Measurements from ENCODE around the gene CD101.
"Not testable (repeated sequence)": the region's sequence is repeated elsewhere in the genome, so short reads cannot be mapped to it uniquely, and the experiment has no call there.

CD101 gene

DNA sequence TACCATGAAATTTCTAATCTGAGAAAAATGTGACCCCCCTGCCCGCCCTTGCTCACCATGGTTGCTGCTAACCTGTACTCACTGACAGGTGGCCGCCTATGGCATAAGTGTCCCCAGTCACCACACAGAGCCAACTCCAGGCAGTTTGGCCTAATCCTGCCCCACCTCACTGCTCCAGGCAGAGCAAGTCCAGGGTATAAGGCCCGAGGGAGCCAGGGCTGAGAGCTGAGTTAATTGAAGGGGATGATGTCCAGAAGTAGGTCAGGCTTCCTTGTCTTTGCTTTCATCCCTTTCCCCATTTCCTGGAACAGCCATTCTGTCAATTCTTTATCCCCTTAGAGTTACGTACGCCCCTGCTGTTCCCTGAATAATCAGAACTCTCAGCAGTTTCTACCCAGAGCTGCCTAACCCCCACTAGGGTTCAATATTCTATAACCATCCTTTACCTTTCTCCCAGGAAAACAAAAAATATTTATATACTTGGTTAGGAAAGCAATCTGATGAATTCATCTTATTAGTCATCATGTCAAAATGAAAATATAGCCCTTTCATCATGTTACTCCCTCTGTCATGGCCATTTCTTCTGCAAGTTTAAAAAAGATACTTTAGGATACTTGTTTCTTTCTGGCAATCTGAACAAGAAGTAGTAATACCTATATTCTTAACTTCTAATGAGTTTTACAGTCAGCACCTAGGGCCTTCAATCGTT, 29.4 kb upstream of the CD101 start:
- H3K4me3 ChIP-seq (ENCODE audit: low read length): no peak overlapping the region
- TF ChIP-seq ZNF274 (IDR thresholded peaks at IDR 0.05; ENCODE audit: low read depth, low read length): no peak

DNA sequence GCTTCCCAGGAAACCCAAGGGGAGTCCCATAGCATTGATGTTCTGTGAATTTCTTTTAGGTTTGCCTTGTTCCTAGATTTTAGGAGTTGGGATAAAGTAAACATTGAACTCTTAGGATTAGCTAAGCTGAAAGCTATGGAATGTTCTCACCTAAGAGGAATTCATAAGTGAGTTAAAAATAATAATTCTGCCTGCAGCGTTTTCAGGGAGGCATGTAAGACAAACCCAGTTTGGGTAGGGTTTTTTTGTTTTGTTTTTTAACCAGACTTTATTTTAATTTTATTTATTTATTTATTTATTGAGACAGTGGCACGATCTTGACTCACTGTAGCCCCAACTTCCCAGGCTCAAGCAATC, 28.9 kb upstream of the CD101 start:
- TF ChIP-seq ZNF274 (IDR thresholded peaks at IDR 0.05; ENCODE audit: low read depth, low read length): no peak

DNA sequence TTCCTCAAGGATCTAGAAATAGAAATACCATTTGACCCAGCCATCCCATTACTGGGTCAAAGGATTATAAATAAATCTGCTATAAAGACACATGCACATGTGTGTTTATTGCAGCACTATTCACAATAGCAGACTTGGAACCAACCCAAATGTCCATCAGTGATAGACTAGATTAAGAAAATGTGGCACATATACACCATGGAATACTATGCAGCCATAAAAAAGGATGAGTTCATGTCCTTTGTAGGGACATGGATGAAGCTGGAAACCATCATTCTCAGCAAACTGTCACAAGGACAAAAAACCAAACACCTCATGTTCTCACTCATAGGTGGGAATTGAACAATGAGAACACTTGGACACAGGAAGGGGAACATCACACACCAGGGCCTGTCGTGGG, 21.3 kb upstream of the CD101 start:
- not testable (repeated sequence) for H3K4me3 ChIP-seq (ENCODE audit: low read length)

More for the DNA sequence above, 28.9 kb upstream of the CD101 start:
- no peak overlapping the region for H3K4me3 ChIP-seq (ENCODE audit: low read length)

DNA sequence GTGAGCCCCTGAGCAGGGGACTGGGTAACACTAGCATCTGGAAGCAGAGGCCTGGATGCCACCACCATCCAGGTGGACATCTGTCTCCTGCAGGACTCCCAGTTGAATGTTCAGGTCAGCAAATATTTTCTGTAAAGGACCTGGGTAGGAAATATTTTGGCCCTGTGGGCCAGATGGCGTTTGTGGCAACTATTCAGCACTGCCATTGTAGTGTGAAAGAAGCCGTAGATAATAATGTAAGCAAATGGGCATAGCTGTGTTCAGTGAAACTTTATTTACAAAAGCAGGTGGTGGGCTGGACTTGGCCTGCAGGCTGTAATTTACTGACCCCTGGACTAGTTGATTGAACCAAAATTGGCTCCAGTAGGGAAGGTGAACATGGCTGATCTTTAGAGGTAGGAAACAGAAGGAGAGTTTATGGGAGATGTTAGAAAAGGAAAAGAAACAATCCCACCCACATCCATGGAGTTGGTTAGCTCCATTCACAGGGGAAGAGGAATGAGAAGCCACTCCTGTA, 20.0 kb upstream of the CD101 start:
- TF ChIP-seq ZNF274 (IDR thresholded peaks at IDR 0.05; ENCODE audit: low read depth, low read length): no peak
- H3K4me3 ChIP-seq (ENCODE audit: low read length): no peak overlapping the region

DNA sequence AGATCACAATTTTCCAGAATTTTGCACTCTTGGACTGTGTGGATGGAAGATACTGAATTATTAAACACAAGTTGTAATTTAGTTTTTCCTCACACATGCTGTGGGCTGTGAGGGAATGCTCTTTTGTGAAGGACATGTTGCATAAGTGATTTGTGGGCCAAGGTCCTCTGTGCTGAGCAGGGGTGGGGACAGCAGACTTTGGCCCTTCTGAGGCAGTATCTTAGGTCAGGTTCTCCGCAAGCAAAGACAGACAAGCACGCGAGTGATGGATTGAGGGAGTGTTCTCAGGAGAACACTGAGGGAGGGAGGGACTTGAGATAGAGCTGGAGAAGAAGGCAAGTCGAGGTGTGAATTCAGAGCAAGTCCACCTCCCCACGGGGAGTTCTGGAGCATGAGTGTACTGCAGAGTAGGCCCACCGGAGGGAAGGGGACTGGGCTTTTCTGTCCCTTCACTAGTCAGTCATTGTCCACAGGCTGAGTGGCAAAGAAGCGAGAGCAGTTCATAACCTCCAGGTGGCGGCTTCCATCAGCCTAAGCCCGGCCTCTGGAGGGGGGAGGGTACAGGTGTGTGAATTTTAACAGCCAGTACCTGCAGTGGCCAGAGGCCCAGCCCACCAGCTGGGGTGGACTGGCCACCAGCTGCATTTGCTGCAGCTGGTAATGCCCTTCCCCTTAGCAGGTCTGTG, 19.1 kb upstream of the CD101 start:
- TF ChIP-seq ZNF274 (IDR thresholded peaks at IDR 0.05; ENCODE audit: low read depth, low read length): no peak
- H3K4me3 ChIP-seq (ENCODE audit: low read length): no peak overlapping the region

DNA sequence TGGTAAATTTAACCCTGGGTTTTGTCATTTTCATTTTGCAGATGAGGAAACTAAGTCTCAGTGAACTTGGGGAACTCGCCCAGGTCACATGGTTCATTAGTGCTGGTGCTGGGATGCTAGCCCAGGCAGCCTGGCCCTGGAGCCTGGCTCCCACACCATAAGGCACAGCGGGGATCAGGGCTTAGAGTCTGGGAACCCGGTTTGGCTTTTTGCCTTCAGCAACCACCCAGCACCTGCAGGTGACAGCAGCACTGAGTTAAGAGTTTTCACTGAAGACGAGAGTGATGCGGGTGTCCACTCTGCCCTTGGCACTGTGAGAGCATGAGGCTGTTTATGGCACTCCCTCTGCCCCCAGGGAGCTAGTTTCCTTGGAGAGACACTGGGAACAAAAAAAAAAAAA, 18.4 kb upstream of the CD101 start:
- H3K4me3 ChIP-seq (ENCODE audit: low read length): no peak overlapping the region
- TF ChIP-seq ZNF274 (IDR thresholded peaks at IDR 0.05; ENCODE audit: low read depth, low read length): no peak

DNA sequence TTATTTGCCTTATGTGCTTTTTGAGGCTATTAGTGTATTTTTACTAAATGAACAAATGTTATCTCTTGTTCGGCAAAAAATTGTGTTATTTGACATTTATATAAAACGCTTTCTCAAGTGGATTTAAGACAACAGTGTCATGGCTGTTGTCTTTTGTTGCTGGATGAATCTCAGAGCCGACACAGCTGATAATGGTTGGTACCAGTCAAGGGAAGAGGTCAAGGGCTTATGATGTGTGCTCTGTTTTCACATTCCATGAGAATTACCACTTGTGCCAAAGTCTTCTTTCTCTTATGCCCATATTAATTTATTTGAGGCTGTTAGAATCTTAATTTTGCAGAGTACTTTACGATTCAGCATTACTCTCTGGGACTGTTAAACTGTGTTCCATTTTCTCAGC, 17.9 kb upstream of the CD101 start:
- TF ChIP-seq ZNF274 (IDR thresholded peaks at IDR 0.05; ENCODE audit: low read depth, low read length): no peak
- no peak overlapping the region for H3K4me3 ChIP-seq (ENCODE audit: low read length)

DNA sequence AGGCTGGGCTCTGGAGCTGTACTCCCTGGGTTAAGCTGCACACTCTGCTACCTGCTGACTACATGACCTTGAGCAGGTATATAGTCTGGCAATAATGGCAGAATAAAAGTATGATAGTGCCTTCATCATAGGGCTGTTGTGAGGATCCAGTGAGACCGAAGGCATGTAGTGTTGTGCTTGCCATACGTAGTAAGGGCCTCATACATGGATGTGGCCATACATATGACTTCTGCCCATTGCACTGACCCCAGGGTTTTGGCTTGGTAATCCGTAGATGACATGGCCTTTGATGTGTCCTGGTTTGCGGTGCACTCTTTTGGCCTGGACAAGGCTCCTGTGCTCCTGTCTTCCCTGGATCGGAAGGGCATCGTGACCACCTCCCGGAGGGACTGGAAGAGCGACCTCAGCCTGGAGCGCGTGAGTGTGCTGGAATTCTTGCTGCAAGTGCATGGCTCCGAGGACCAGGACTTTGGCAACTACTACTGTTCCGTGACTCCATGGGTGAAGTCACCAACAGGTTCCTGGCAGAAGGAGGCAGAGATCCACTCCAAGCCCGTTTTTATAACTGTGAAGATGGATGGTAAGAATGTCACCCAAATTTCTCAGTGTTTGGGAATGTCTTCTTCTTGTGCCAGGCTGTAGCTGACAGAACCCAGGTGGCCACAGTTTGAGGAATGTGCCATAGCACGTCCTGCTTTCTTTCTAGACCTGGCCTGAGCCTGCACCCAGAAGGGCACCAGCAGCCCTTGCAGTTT, 17.0 kb upstream of the CD101 start:
- no peak overlapping the region for H3K4me3 ChIP-seq (ENCODE audit: low read length)
- no peak for TF ChIP-seq ZNF274 (IDR thresholded peaks at IDR 0.05; ENCODE audit: low read depth, low read length)

DNA sequence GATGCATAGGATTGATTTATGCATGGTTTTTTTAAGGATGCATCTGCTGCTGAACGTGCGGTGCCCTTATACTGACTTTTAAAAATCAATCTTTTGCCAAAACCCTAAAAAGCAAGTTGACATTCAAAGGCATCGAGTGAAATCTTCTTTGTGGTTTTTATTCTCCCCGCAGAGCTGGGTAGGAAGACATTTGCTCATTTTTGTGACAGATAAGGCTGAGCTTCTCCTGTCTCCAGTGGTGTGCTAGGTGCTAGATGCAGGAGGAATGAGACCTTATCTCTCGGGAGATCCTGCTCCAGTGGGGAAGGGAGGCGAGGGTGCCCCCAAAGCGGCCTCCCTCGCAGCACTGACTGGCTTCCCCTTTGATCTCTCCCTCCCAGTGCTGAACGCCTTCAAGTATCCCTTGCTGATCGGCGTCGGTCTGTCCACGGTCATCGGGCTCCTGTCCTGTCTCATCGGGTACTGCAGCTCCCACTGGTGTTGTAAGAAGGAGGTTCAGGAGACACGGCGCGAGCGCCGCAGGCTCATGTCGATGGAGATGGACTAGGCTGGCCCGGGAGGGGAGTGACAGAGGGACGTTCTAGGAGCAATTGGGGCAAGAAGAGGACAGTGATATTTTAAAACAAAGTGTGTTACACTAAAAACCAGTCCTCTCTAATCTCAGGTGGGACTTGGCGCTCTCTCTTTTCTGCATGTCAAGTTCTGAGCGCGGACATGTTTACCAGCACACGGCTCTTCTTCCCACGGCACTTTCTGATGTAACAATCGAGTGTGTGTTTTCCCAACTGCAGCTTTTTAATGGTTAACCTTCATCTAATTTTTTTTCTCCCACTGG, 14.9 kb upstream of the CD101 start:
- TF ChIP-seq ZNF274 (IDR thresholded peaks at IDR 0.05; ENCODE audit: low read depth, low read length): no peak
- H3K4me3 ChIP-seq (ENCODE audit: low read length): no peak overlapping the region

DNA sequence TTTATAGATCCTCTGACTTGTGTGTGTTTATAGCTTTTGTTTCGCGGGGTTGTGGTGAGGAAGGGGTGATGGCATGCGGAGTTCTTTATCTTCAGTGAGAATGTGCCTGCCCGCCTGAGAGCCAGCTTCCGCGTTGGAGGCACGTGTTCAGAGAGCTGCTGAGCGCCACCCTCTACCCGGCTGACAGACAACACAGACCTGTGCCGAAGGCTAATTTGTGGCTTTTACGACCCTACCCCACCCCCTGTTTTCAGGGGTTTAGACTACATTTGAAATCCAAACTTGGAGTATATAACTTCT, 14.4 kb upstream of the CD101 start:
- H3K4me3 ChIP-seq (ENCODE audit: low read length): no peak overlapping the region
- no peak for TF ChIP-seq ZNF274 (IDR thresholded peaks at IDR 0.05; ENCODE audit: low read depth, low read length)

DNA sequence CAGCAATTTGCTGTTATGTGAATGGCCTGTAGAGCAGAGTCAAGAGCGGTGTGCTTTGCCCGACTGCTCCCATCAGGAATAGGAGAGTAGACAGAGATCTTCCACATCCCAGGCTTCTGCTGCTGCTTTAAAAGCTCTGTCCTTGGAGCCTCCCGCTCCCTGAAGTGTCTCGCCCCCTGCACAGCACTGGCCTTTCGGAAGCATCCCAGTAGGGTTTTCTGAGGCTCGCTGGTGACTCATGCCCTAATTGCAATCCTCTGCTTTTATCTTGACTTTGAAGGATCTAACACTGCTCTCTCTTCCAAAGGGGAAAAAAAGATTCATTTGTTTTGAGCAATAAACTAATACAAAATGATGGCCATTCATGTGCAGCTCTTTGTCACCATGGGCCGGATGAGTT, 13.3 kb upstream of the CD101 start:
- no peak overlapping the region for H3K4me3 ChIP-seq (ENCODE audit: low read length)
- TF ChIP-seq ZNF274 (IDR thresholded peaks at IDR 0.05; ENCODE audit: low read depth, low read length): no peak

DNA sequence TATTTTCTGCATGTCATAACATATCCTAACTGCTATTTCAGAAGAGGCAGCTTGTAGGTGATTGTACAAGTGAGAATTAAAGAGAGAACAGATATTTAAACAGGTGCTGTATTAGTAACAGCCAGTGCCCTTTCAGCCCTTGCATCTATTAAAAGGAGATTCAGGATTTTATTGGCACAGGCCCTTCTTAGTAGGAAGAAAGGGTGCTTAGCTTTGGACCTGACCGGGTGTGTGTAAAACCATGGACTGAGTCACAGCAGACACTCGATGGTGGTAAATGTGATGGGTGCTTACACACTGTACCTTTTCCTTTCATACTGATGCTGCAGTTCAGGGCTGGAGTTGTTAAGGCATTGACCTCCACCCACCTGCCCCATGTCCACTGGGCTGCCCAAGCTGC, 12.7 kb upstream of the CD101 start:
- no peak for TF ChIP-seq ZNF274 (IDR thresholded peaks at IDR 0.05; ENCODE audit: low read depth, low read length)
- H3K4me3 ChIP-seq (ENCODE audit: low read length): no peak overlapping the region

DNA sequence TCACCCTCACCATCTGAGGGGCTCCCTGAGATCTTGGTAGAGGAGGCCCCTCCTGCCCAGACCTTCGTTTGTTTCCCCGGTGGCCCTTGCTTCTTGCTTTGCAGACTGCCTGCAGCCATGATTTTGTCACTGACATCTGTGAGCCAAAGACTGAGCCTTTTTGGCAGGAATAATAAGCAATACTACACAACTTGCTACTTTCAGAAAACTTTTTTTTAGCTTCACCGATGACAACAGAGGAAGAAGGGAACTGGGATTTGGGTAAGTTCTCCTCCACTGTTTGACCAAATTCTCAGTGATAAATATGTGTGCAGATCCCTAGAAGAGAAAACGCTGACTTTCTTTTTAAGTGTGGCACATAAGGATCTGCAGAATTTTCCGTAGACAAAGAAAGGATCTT, 11.7 kb upstream of the CD101 start:
- no peak overlapping the region for H3K4me3 ChIP-seq (ENCODE audit: low read length)
- TF ChIP-seq ZNF274 (IDR thresholded peaks at IDR 0.05; ENCODE audit: low read depth, low read length): no peak

DNA sequence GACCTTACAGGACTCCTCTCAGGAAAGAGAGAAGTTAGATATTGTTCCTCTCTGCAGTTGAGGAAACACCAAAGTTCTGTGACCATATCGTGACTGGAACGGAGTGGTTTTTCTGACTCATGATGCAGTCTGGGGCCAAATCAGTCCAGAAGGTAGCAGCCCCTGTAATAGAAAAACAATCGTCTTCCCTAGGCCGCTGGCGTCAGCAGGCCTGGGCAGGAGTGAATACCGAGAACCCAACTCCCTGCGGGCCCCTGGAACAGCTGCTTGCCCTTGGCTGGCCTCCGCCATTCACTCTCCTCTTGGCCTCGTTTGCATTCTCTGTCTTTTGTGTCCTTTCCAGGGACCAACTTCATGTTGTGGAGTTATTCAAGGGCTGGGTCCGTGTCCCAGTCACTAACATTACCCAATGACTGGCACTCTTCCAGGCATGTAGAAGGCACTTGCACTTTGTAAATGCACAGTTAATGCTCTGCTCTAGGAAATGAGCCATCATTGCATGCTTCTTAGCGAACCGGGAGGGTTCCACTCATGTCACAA, 10.9 kb upstream of the CD101 start:
- H3K4me3 ChIP-seq (ENCODE audit: low read length): no peak overlapping the region
- no peak for TF ChIP-seq ZNF274 (IDR thresholded peaks at IDR 0.05; ENCODE audit: low read depth, low read length)

All from GM08714 (cell line).